Activated naive CD8-positive, alpha-beta T cell treated with anti-CD3 and anti-CD28 coated beads, Interleukin-2, amount 10 ng/mL, durations not matched to agents 7 days and 5 days (primary cell): ENCODE measurements around the gene STK36. TPM values are rescaled to one million over a fixed set of nuclear protein-coding genes. Genes with fewer than 3 reads are reported as not detected.
"Not testable (repeated sequence)": the region's sequence is repeated elsewhere in the genome, so short reads cannot be mapped to it uniquely, and the experiment has no call there.

Experiments
- ATAC-seq: fragments of 150-1000 bp; cut with Tn5 transposase; one replicate; pipeline ENCODE4 v1.10.0; 2021; ENCODE audit warnings: low read depth, moderate library complexity
- POLR2A ChIA-PET: fragments of 350-600 bp; sonication (Branson Sonifier 250); formaldehyde crosslinking; loops from one replicate; lab custom pipeline; 2021; ENCODE audit warnings: antibody characterized with exemption; lab: Charles Lee
- DNase-seq: peaks from one replicate; pipeline ENCODE4 v3.0.0; 2021
- H3K27ac Mint-ChIP-seq: one replicate; pipeline ENCODE4 v1.8.0; 2022; ENCODE audit warnings: mild to moderate bottlenecking, mixed read lengths
- H3K27me3 Mint-ChIP-seq: one replicate; pipeline ENCODE4 v1.8.0; 2022; ENCODE audit warnings: mild to moderate bottlenecking, moderate library complexity, mixed read lengths
- H3K36me3 Mint-ChIP-seq: one replicate; pipeline ENCODE4 v1.8.0; 2021; ENCODE audit warnings: mild to moderate bottlenecking, mixed read lengths
- H3K4me1 Mint-ChIP-seq: one replicate; pipeline ENCODE4 v1.8.0; 2021; ENCODE audit warnings: mixed read lengths
- H3K4me3 Mint-ChIP-seq: one replicate; pipeline ENCODE4 v1.8.0; 2022; ENCODE audit warnings: mild to moderate bottlenecking, moderate library complexity, mixed read lengths
- H3K9me3 Mint-ChIP-seq: one replicate; pipeline ENCODE4 v1.8.0; 2021; ENCODE audit warnings: mixed read lengths
- total RNA-seq, 2 experiments: library from RNA; stranded (reverse); gene quantifications; one replicate each; pipeline ENCODE4 v1.2.3, GENCODE V29; 2021

The STK36 gene
- total RNA-seq, 2 experiments from 2014 or later = 19.9 to 20.1 TPM

DNA sequence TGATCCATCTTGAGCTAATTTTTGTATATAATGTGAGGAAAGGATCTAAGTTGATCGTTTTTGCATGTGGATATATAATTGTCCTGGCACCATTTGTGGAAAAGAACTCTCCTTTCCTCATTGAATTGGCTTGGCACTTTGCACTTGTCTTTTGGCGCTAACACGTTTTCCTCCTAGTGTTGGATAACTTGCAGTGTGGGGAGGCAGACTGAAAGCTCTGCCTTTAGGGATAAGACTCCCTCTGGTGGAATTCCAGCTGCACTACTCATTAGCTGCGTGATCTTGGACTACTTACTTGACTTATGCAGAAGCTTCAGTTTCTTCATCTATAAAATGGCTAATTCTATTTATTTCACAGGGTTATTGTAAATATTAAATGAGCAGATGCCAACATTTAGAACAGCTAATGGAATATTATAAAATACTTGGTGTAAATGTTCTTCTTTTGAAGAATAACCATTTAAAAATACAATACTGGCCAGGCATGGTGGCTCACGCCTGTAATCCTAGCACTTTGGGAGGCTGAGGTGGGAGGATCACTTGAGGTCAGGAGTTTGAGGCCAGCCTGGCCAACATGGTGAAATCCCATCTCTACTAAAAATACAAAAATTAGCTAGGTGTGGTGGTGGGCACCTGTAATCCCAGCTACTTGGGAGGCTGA is 15.6 kb downstream of the STK36 start:
- not testable (repeated sequence) for DNase-seq, H3K9me3 Mint-ChIP-seq, H3K27ac Mint-ChIP-seq, H3K27me3 Mint-ChIP-seq, H3K4me3 Mint-ChIP-seq, H3K36me3 Mint-ChIP-seq, H3K4me1 Mint-ChIP-seq
- peak; percentile 90 for ATAC-seq
- POLR2A ChIA-PET = interaction anchor here (1.3 kb wide), 1 partner anchor 29 kb away, joined by 4 read pairs; no protein-coding TSS in a partner anchor

DNA sequence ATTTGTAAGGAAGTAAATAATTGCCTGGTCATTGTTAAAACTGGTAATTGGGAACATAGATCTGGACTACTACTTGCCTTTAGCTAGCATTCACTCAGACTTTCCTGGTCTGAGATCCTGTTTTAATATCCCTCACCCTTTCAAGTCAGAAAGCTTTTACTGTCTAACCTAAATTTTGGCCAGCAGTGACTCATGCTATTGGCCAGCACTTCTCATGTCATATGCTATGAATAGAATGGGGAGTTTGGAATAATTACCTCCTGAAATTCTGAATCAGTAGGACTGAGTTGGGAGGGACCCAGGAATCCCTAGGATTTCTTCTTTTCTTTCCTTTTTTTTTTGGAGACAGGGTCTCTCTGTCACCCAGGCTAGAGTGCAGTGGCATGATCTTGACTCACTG is 19.3 kb downstream of the STK36 start:
- H3K4me3 Mint-ChIP-seq = no peak overlapping the region
- POLR2A ChIA-PET = no interaction called here
- H3K27ac Mint-ChIP-seq = no peak overlapping the region
- no peak for ATAC-seq
- H3K27me3 Mint-ChIP-seq = no peaks in the 10 kb centered on the region
- H3K9me3 Mint-ChIP-seq = no peaks in the 10 kb centered on the region
- H3K36me3 Mint-ChIP-seq = peaks cover 2% of the 10 kb centered on the region
- no peak for DNase-seq
- H3K4me1 Mint-ChIP-seq = peaks cover 2% of the 10 kb centered on the region

DNA sequence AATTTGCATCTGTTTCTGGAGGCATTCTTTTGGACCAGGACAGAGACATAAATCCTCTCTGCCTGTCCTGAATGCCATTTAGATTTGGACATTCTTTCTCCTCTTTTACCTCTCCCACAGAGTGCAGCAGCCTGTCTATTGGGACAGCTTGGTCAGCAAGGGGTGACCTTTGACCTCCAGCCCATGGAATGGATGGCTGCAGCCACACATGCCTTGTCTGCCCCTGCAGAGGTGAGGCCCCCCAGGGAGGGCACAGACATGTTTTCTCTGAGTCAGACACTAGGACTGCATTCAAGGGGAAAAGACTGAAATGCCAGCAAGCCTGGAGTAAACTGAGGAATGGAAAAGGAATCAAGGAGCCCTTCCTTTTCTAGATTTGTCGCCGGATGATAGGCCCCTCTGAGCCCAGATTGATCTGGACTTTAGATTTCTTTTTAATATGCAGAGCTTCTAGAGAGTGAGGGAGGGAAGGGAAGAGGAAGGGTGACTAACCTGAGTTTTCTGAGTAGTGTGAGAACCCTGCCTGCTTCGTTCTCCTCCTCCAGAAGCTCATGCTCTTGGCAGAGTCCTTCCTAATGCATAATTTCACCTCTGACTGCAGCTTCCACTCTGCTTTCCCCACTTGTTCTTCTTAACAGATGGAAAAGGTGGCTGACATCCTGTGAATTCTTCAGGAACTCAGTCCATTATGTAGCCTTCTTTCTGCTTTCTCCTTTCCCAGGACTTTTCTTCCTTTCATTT is 22.7 kb downstream of the STK36 start:
- Mint-ChIP-seq H3K27ac (no peak overlapping the region), H3K4me3 (no peak overlapping the region), H3K27me3 (no peaks in the 10 kb centered on the region), H3K9me3 (no peaks in the 10 kb centered on the region), H3K36me3 (peaks cover 4% of the 10 kb centered on the region), H3K4me1 (no peaks in the 10 kb centered on the region)
- DNase-seq (no peak), ATAC-seq (no peak)
- POLR2A ChIA-PET = no interaction called here

DNA sequence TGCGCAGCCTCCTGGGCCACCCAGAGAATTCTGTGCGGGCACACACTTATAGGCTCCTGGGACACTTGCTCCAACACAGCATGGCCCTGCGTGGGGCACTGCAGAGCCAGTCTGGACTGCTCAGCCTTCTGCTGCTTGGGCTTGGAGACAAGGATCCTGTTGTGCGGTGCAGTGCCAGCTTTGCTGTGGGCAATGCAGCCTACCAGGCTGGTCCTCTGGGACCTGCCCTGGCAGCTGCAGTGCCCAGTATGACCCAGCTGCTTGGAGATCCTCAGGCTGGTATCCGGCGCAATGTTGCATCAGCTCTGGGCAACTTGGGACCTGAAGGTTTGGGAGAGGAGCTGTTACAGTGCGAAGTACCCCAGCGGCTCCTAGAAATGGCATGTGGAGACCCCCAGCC is 27.0 kb downstream of the STK36 start:
- POLR2A ChIA-PET = no interaction called here
- no peaks in the 10 kb centered on the region for H3K27me3 Mint-ChIP-seq
- DNase-seq (no peak), ATAC-seq (no peak)
- H3K4me1 Mint-ChIP-seq = no peaks in the 10 kb centered on the region
- H3K9me3 Mint-ChIP-seq = no peaks in the 10 kb centered on the region
- H3K36me3 Mint-ChIP-seq = peaks cover 2% of the 10 kb centered on the region
- H3K4me3 Mint-ChIP-seq = no peak overlapping the region
- no peak overlapping the region for H3K27ac Mint-ChIP-seq

DNA sequence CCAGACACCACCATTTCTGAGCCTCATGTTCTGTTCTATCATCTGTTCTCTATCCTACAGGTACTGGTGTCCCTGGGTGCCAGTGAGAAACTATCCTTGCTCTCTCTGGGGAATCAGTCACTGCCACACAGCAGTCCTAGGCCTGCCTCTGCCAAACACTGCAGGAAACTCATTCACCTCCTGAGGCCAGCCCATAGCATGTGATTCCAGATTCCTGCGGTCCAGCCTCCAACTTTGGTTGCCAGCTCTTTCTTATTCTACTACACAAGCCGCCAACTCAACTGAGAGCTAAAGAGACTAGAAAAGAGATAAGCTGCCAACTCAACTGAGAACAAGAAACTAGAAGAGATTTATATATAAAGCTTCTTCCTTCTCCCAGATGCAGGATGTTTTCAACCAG is 29.9 kb downstream of the STK36 start:
- H3K4me3 Mint-ChIP-seq = no peak overlapping the region
- DNase-seq (no peak), ATAC-seq (no peak)
- H3K4me1 Mint-ChIP-seq = no peaks in the 10 kb centered on the region
- H3K27ac Mint-ChIP-seq = no peak overlapping the region
- peaks cover 6% of the 10 kb centered on the region for H3K27me3 Mint-ChIP-seq
- no peaks in the 10 kb centered on the region for H3K9me3 Mint-ChIP-seq
- POLR2A ChIA-PET = no interaction called here
- peaks cover 2% of the 10 kb centered on the region for H3K36me3 Mint-ChIP-seq

DNA sequence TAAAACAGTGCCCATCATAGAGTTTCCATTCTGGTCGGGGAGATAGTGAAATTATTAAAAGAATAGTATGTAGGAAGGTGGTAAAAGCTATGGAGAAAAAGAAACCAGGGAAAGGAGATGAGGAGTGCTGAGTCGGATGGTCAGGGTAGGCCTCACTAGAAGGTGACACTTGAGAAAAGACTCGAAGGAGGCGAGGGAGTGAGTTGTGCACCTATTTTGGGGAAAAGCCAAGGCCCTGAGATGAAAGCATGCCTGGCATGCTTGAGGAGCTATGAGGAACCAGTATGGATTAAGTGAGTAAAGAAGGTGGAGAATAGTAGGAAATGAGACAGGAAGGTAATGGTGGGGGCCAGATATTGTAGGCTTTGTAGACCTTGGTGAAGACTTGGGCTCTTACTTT is 31.5 kb downstream of the STK36 start:
- no peak for DNase-seq
- POLR2A ChIA-PET = no interaction called here
- H3K4me3 Mint-ChIP-seq = no peak overlapping the region
- H3K9me3 Mint-ChIP-seq = no peaks in the 10 kb centered on the region
- H3K27me3 Mint-ChIP-seq = peaks cover 10% of the 10 kb centered on the region
- no peak for ATAC-seq
- peaks cover 7% of the 10 kb centered on the region for H3K4me1 Mint-ChIP-seq
- no peaks in the 10 kb centered on the region for H3K36me3 Mint-ChIP-seq
- H3K27ac Mint-ChIP-seq = no peak overlapping the region

DNA sequence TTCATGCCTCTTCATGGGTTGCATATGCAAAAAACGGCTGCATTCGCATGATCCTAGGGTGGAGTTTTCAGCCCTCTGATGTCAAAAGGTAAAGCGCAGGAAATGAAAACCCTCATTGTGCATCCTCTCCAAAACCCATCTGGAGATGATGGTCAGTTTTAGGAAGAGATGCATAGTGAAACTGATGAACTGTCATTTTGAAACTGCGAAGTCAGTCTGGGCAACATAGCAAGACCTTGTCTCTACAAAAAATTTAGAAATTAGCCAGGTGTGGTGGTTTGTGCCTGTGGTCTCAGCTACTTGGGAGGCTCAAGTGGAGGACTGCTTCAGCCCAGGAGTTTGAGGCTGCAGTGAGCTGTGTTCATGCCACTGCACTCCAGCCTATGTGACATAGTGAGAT is 36.2 kb downstream of the STK36 start:
- no peak for ATAC-seq
- POLR2A ChIA-PET = interaction anchor here (0.6 to 1.2 kb wide), 3 partner anchors 38 to 48 kb away, joined by 3 to 8 read pairs (median 3); partner anchors contain the start of genes BCS1L and ZNF142
- Mint-ChIP-seq H3K9me3 (no peaks in the 10 kb centered on the region), H3K4me3 (no peak overlapping the region), H3K27ac (no peak overlapping the region), H3K4me1 (peaks cover 17% of the 10 kb centered on the region), H3K27me3 (peaks cover 10% of the 10 kb centered on the region), H3K36me3 (no peaks in the 10 kb centered on the region)
- no peak for DNase-seq

DNA sequence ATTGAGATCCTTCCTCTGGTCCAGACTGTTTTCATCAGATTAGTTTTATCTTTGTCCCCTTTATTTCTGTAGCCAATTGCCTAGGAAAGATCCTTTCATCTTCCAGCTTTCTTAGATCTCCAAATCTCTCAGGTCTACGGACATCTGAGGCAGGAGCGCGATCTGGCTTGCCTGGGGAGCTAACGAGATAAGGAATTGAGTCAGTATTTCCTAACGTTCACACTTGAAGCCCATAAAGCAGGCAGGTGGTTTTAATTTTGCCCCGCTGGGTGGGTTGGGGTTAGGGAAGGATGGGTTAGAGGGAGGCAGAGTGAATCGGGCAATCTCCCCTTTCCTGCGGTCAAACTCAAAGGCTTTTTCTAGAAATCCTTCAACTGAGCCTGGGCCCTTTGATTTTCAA is 38.0 kb downstream of the STK36 start:
- peaks cover 10% of the 10 kb centered on the region for H3K27me3 Mint-ChIP-seq
- H3K4me3 Mint-ChIP-seq = peak overlapping the region; percentile 99
- POLR2A ChIA-PET = interaction anchor here (1.0 to 1.8 kb wide), 3 partner anchors 38 to 423 kb away, joined by 3 to 9 read pairs (median 5); partner anchors contain the start of genes BCS1L, RNF25, STK36 and ZNF142
- peaks cover 23% of the 10 kb centered on the region for H3K4me1 Mint-ChIP-seq
- peaks cover 3% of the 10 kb centered on the region for H3K36me3 Mint-ChIP-seq
- no peaks in the 10 kb centered on the region for H3K9me3 Mint-ChIP-seq
- H3K27ac Mint-ChIP-seq = no peak overlapping the region
- ATAC-seq (no peak), DNase-seq (no peak)

DNA sequence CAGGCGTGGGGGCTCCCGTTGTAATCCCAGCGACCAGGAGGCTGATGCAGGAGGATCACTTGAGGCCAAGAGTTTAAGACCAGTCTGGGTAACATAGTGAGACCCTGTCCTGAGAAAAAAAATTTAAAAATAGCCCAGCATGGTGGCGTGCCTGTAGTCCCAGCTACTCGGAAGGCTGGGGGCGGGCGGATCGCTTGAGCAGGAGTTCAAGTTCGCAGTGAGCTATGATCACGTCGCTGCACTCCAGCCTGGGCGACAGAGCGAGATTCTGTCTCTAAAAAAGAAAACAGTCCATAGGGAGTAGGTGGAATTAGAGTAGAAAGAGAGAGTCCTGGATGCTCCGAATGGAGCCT is 38.4 kb downstream of the STK36 start:
- peaks cover 3% of the 10 kb centered on the region for H3K36me3 Mint-ChIP-seq
- ATAC-seq = no peak
- DNase-seq = no peak
- peaks cover 10% of the 10 kb centered on the region for H3K27me3 Mint-ChIP-seq
- peak overlapping the region; percentile 65 for H3K27ac Mint-ChIP-seq
- H3K4me3 Mint-ChIP-seq = peak overlapping the region; percentile 99
- no peaks in the 10 kb centered on the region for H3K9me3 Mint-ChIP-seq
- POLR2A ChIA-PET = interaction anchor here (1.0 to 1.8 kb wide), 3 partner anchors 38 to 424 kb away, joined by 3 to 9 read pairs (median 5); partner anchors contain the start of genes BCS1L, RNF25, STK36 and ZNF142
- peaks cover 23% of the 10 kb centered on the region for H3K4me1 Mint-ChIP-seq

DNA sequence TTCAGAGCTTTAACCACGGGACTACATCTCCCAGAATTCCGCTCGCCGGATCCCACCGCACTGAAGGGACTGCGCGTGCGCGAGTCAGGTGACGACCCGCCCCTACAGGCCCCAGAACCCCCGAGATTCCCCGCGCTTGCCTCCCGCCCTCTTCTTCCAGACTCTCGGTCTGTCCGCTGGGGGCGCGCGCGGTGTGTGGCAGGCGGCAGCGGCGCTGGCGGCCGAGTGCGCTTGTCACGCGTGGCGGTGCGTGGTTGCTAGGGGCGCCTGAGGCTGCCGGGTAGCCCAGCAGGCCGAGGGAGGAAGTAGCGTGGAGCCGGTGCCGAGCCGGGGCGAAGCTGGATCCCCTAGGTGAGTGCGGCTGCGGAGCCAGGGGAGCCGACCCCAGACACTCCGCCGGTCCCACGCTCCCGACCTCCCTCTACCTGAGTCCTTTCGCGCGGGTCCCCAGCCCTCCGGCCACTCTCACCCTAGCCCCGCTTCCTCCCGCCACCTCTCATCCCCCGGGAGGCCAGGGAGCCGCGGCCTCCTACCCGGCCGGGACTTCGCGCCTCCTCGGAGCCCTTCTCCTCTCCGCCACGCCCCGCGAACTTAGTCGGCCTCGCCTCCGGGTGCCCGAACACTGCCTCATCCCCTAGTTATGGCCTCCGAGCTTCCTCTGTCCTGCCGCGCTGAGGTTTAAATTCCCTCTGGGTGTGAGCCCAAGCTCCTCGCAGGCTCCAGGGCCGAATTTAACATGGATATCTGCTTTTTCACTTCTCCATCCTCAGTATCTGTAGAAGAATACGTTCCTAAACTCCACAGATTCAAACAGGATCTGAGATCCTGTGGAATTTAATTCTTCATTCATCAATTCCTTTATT is 39.0 kb downstream of the STK36 start, which contains the start of gene TTLL4:
TTLL4 (plus strand) TSS at position 149 of the 863 bp plus-strand sequence. CDS start 26,842 bp downstream, outside the sequence.
- Mint-ChIP-seq H3K36me3 (peaks cover 5% of the 10 kb centered on the region), H3K9me3 (no peaks in the 10 kb centered on the region), H3K27ac (peak within 1 kb of the TSS; percentile 90), H3K4me1 (peaks cover 23% of the 10 kb centered on the region), H3K27me3 (peaks cover 10% of the 10 kb centered on the region), H3K4me3 (peak within 1 kb of the TSS; percentile 99)
- POLR2A ChIA-PET = interaction anchor here (1.0 to 1.8 kb wide), 3 partner anchors 39 to 424 kb away, joined by 3 to 9 read pairs (median 5); partner anchors contain the start of genes BCS1L, RNF25, STK36 and ZNF142
- DNase-seq (peak; percentile 99), ATAC-seq (peak; percentile 98)

DNA sequence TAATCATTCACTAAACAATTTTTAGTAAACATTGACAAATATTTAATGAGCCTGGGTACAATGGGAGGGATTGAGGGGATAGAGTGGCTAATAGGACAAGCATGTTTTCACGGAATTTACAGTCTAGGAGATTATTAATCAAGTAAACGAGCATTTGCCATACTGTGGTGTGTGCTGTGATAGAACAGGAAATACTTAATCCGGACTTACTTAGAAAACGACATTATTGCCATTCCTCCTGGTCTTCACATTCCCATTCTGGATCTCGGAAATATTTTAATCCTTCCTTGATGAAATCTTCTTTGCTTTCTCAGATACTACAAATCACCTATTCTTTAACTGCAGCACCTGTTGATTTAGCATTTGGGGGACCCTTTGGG is 39.7 kb downstream of the STK36 start:
- peaks cover 6% of the 10 kb centered on the region for H3K36me3 Mint-ChIP-seq
- peak overlapping the region; percentile 90 for H3K27ac Mint-ChIP-seq
- no peaks in the 10 kb centered on the region for H3K9me3 Mint-ChIP-seq
- H3K4me1 Mint-ChIP-seq = peaks cover 23% of the 10 kb centered on the region
- DNase-seq = no peak
- POLR2A ChIA-PET = interaction anchor here (1.6 to 1.8 kb wide), 2 partner anchors 39 to 53 kb away, joined by 5 to 9 read pairs; partner anchors contain the start of genes BCS1L, RNF25, STK36 and ZNF142
- peak overlapping the region; percentile 99 for H3K4me3 Mint-ChIP-seq
- peaks cover 7% of the 10 kb centered on the region for H3K27me3 Mint-ChIP-seq
- ATAC-seq = no peak

DNA sequence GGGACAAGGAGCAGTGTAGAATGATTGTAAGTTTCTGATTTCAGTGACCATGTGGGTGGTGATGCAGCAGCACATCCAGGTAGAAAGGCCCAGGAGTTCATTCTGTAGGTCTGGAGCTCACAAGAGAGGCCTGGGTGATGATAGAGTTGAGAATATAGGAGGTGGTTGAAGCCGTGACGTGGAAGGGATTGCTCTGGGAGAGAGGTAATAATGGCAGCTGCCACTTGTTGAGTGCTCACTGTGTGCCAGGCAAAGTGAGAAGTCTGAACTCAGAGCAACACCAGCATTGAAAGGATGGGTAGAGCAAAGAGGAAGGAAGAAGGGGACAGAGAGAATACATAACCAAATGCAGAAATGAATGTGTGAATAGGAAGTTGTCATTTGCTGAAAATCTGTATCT is 42.0 kb downstream of the STK36 start:
- Mint-ChIP-seq H3K36me3 (peaks cover 9% of the 10 kb centered on the region), H3K27me3 (no peaks in the 10 kb centered on the region), H3K4me3 (no peak overlapping the region), H3K9me3 (no peaks in the 10 kb centered on the region), H3K4me1 (peaks cover 23% of the 10 kb centered on the region), H3K27ac (no peak overlapping the region)
- DNase-seq = no peak
- POLR2A ChIA-PET = no interaction called here
- ATAC-seq = no peak

DNA sequence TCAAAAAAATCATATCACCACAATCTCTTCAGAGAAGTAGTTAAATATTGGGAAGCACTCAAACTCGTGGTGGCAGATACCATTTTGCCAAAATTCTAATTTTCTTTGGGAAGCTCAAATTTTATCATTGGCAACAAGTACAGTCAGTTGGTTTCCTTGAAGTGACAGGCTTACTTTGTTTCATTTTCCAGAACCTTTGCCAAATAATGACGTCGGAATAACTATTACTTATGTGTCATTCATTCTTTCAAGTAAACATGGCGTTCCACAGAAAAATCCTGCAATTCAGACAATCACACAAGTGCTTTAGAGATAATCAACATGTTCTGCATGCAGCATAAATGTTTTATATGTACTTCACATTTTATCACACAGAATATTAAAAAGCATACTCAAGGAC is 44.2 kb downstream of the STK36 start:
- H3K4me3 Mint-ChIP-seq = no peak overlapping the region
- no peaks in the 10 kb centered on the region for H3K9me3 Mint-ChIP-seq
- POLR2A ChIA-PET = no interaction called here
- DNase-seq (no peak), ATAC-seq (no peak)
- H3K27ac Mint-ChIP-seq = no peak overlapping the region
- H3K4me1 Mint-ChIP-seq = peaks cover 27% of the 10 kb centered on the region
- H3K27me3 Mint-ChIP-seq = no peaks in the 10 kb centered on the region
- H3K36me3 Mint-ChIP-seq = peaks cover 17% of the 10 kb centered on the region
